Activated naive CD8-positive, alpha-beta T cell (primary cell): Measurements from ENCODE around the gene NEUROG3.

Experiments
- H3K27ac Mint-ChIP-seq: one replicate; pipeline ENCODE4 v1.8.0; 2021; ENCODE audit warnings: mixed read lengths
- H3K27me3 Mint-ChIP-seq: one replicate; pipeline ENCODE4 v1.8.0; 2021; ENCODE audit warnings: mixed read lengths
- H3K36me3 Mint-ChIP-seq: one replicate; pipeline ENCODE4 v1.8.0; 2021; ENCODE audit warnings: mixed read lengths
- H3K4me1 Mint-ChIP-seq: one replicate; pipeline ENCODE4 v1.8.0; 2021; ENCODE audit warnings: low read depth, mixed read lengths
- H3K4me3 Mint-ChIP-seq: one replicate; pipeline ENCODE4 v1.8.0; 2021; ENCODE audit warnings: mild to moderate bottlenecking, mixed read lengths
- H3K9me3 Mint-ChIP-seq: one replicate; pipeline ENCODE4 v1.8.0; 2021; ENCODE audit warnings: low read depth, mixed read lengths

NEUROG3 gene

GRCh38 chr10:69573056-69573806 lies at the start of gene NEUROG3:
Gene NEUROG3 (minus strand): TSS chr10:69573422. CDS start chr10:69573043, 379 bp downstream.
- Mint-ChIP-seq H3K9me3 (no peaks in the 10 kb centered on the region), H3K36me3 (no peaks in the 10 kb centered on the region), H3K4me1 (peaks cover 29% of the 10 kb centered on the region), H3K27me3 (peaks cover 46% of the 10 kb centered on the region), H3K4me3 (peak within 1 kb of the TSS; percentile 84), H3K27ac (no peak within 1 kb of the TSS)

GRCh38 chr10:69620625-69621024 lies 47.4 kb upstream of the NEUROG3 start:
- peaks cover 17% of the 10 kb centered on the region for H3K9me3 Mint-ChIP-seq
- no peaks in the 10 kb centered on the region for H3K27me3 Mint-ChIP-seq
- peaks cover 35% of the 10 kb centered on the region for H3K4me1 Mint-ChIP-seq
- H3K27ac Mint-ChIP-seq: no peak overlapping the region
- no peak overlapping the region for H3K4me3 Mint-ChIP-seq
- H3K36me3 Mint-ChIP-seq: no peaks in the 10 kb centered on the region

GRCh38 chr10:69619626-69620025 lies 46.4 kb upstream of the NEUROG3 start:
- Mint-ChIP-seq H3K4me1 (peaks cover 29% of the 10 kb centered on the region), H3K9me3 (peaks cover 12% of the 10 kb centered on the region), H3K27me3 (no peaks in the 10 kb centered on the region), H3K36me3 (no peaks in the 10 kb centered on the region), H3K4me3 (no peak overlapping the region), H3K27ac (no peak overlapping the region)

GRCh38 chr10:69618746-69619145 lies 45.5 kb upstream of the NEUROG3 start:
- Mint-ChIP-seq H3K27ac (no peak overlapping the region), H3K36me3 (no peaks in the 10 kb centered on the region), H3K9me3 (peaks cover 5% of the 10 kb centered on the region), H3K4me3 (no peak overlapping the region), H3K4me1 (peaks cover 20% of the 10 kb centered on the region), H3K27me3 (no peaks in the 10 kb centered on the region)

GRCh38 chr10:69616358-69616757 lies 43.1 kb upstream of the NEUROG3 start:
- no peak overlapping the region for H3K27ac Mint-ChIP-seq
- no peaks in the 10 kb centered on the region for H3K9me3 Mint-ChIP-seq
- H3K4me3 Mint-ChIP-seq: no peak overlapping the region
- H3K36me3 Mint-ChIP-seq: no peaks in the 10 kb centered on the region
- H3K27me3 Mint-ChIP-seq: no peaks in the 10 kb centered on the region
- H3K4me1 Mint-ChIP-seq: peaks cover 13% of the 10 kb centered on the region

GRCh38 chr10:69614130-69614529 lies 40.9 kb upstream of the NEUROG3 start:
- Mint-ChIP-seq H3K9me3 (peaks cover 8% of the 10 kb centered on the region), H3K36me3 (peaks cover 2% of the 10 kb centered on the region), H3K4me3 (no peak overlapping the region), H3K27me3 (no peaks in the 10 kb centered on the region), H3K27ac (no peak overlapping the region), H3K4me1 (no peaks in the 10 kb centered on the region)

GRCh38 chr10:69612760-69613159 lies 39.5 kb upstream of the NEUROG3 start:
- no peak overlapping the region for H3K27ac Mint-ChIP-seq
- no peaks in the 10 kb centered on the region for H3K27me3 Mint-ChIP-seq
- H3K4me3 Mint-ChIP-seq: no peak overlapping the region
- H3K4me1 Mint-ChIP-seq: no peaks in the 10 kb centered on the region
- peaks cover 2% of the 10 kb centered on the region for H3K36me3 Mint-ChIP-seq
- H3K9me3 Mint-ChIP-seq: peaks cover 8% of the 10 kb centered on the region

GRCh38 chr10:69609077-69609476 lies 35.9 kb upstream of the NEUROG3 start:
- Mint-ChIP-seq H3K27me3 (peaks cover 2% of the 10 kb centered on the region), H3K36me3 (peaks cover 2% of the 10 kb centered on the region), H3K4me1 (no peaks in the 10 kb centered on the region), H3K4me3 (no peak overlapping the region), H3K27ac (no peak overlapping the region), H3K9me3 (peaks cover 8% of the 10 kb centered on the region)

- Mint-ChIP-seq H3K27ac (no peak overlapping the region), H3K4me3 (no peak overlapping the region), H3K4me1 (no peaks in the 10 kb centered on the region), H3K36me3 (no peaks in the 10 kb centered on the region), H3K9me3 (no peaks in the 10 kb centered on the region), H3K27me3 (peaks cover 8% of the 10 kb centered on the region)
These were observed 27.6 kb upstream of the NEUROG3 start for GRCh38 chr10:69600761-69601330.

- Mint-ChIP-seq H3K27ac (no peak overlapping the region), H3K4me1 (peaks cover 13% of the 10 kb centered on the region), H3K9me3 (no peaks in the 10 kb centered on the region), H3K4me3 (no peak overlapping the region), H3K36me3 (no peaks in the 10 kb centered on the region), H3K27me3 (no peaks in the 10 kb centered on the region)
These were observed 15.1 kb upstream of the NEUROG3 start for GRCh38 chr10:69588358-69588757.

GRCh38 chr10:69584624-69585023 lies 11.4 kb upstream of the NEUROG3 start:
- Mint-ChIP-seq H3K27me3 (peaks cover 11% of the 10 kb centered on the region), H3K27ac (no peak overlapping the region), H3K4me3 (no peak overlapping the region), H3K9me3 (no peaks in the 10 kb centered on the region), H3K4me1 (peaks cover 13% of the 10 kb centered on the region), H3K36me3 (peaks cover 2% of the 10 kb centered on the region)

- Mint-ChIP-seq H3K27me3 (peaks cover 16% of the 10 kb centered on the region), H3K27ac (no peak overlapping the region), H3K9me3 (no peaks in the 10 kb centered on the region), H3K4me3 (no peak overlapping the region), H3K4me1 (peaks cover 3% of the 10 kb centered on the region), H3K36me3 (peaks cover 2% of the 10 kb centered on the region)
These were observed 9.9 kb upstream of the NEUROG3 start for GRCh38 chr10:69583106-69583505.

- peaks cover 2% of the 10 kb centered on the region for H3K36me3 Mint-ChIP-seq
- H3K4me3 Mint-ChIP-seq: no peak overlapping the region
- peaks cover 24% of the 10 kb centered on the region for H3K27me3 Mint-ChIP-seq
- no peaks in the 10 kb centered on the region for H3K9me3 Mint-ChIP-seq
- no peaks in the 10 kb centered on the region for H3K4me1 Mint-ChIP-seq
- H3K27ac Mint-ChIP-seq: no peak overlapping the region
These were observed 7.2 kb upstream of the NEUROG3 start for GRCh38 chr10:69580435-69580834.

- Mint-ChIP-seq H3K27me3 (peaks cover 29% of the 10 kb centered on the region), H3K36me3 (peaks cover 2% of the 10 kb centered on the region), H3K9me3 (no peaks in the 10 kb centered on the region), H3K4me3 (no peak overlapping the region), H3K4me1 (peaks cover 5% of the 10 kb centered on the region), H3K27ac (no peak overlapping the region)
These were observed 6.3 kb upstream of the NEUROG3 start for GRCh38 chr10:69579464-69580060.

GRCh38 chr10:69578508-69578991 lies 5.3 kb upstream of the NEUROG3 start:
- Mint-ChIP-seq H3K4me3 (no peak overlapping the region), H3K27me3 (peaks cover 36% of the 10 kb centered on the region), H3K27ac (no peak overlapping the region), H3K9me3 (no peaks in the 10 kb centered on the region), H3K36me3 (peaks cover 2% of the 10 kb centered on the region), H3K4me1 (peaks cover 14% of the 10 kb centered on the region)
